SK-N-SH treated with all-trans-retinoic acid at 6 μM for 48 hours (cell line): ENCODE data around the gene EGR1.
A peak's percentile ranks its signal among the peaks of the same experiment; 100 is the strongest.

Experiments used
- ATAC-seq: fragments of 200-7000 bp; cut with Tn5 transposase; 3 replicates; pipeline ENCODE4 v1.9.1; 2020; ENCODE audit warnings: mild to moderate bottlenecking, moderate library complexity
- ARNTL ChIP-seq: fragments of 450-650 bp; formaldehyde crosslinking; IDR thresholded peaks from 2 replicates; pipeline ENCODE4 v1.5.0; 2020; ENCODE audit warnings: low read depth, mild to moderate bottlenecking, moderate library complexity, borderline replicate concordance
- BACH2 ChIP-seq: fragments of 250-450 bp; sonication (Bioruptor Pico); IDR thresholded peaks from 2 replicates; pipeline ENCODE4 v1.9.0; 2021; ENCODE audit warnings: mild to moderate bottlenecking, borderline replicate concordance
- CREB5 ChIP-seq: fragments of 250-450 bp; sonication (Bioruptor Pico); IDR thresholded peaks from 2 replicates; pipeline ENCODE4 v1.5.1; 2020; ENCODE audit warnings: low read depth, mild to moderate bottlenecking, moderate library complexity
- CSDC2 ChIP-seq: fragments of 250-450 bp; sonication (Bioruptor Pico); IDR thresholded peaks from 2 replicates; pipeline ENCODE4 v1.5.0; 2020; ENCODE audit warnings: mild to moderate bottlenecking, moderate library complexity
- CSRNP3 ChIP-seq: fragments of 250-450 bp; sonication (Bioruptor Pico); IDR thresholded peaks from 2 replicates; pipeline ENCODE4 v1.5.1; 2021; ENCODE audit warnings: mild to moderate bottlenecking, moderate library complexity
- ESRRG ChIP-seq: fragments of 250-450 bp; sonication (Bioruptor Pico); IDR thresholded peaks from 2 replicates; pipeline ENCODE4 v1.6.1; 2021; ENCODE audit warnings: mild to moderate bottlenecking
- GLIS3 ChIP-seq: fragments of 250-450 bp; sonication (Bioruptor Pico); IDR thresholded peaks from 2 replicates; pipeline ENCODE4 v1.5.0; 2020; ENCODE audit warnings: mild to moderate bottlenecking, moderate library complexity
- OSR1 ChIP-seq: fragments of 250-450 bp; sonication (Bioruptor Pico); IDR thresholded peaks from 2 replicates; pipeline ENCODE4 v1.8.0; 2022; ENCODE audit warnings: moderate library complexity, mild to moderate bottlenecking, inconsistent platforms
- PATZ1 ChIP-seq: fragments of 250-450 bp; sonication (Bioruptor Pico); IDR thresholded peaks from 2 replicates; pipeline ENCODE4 v1.8.0; 2020; ENCODE audit warnings: mild to moderate bottlenecking, moderate library complexity, borderline replicate concordance
- POU6F1 ChIP-seq: fragments of 250-450 bp; sonication (Bioruptor Pico); IDR thresholded peaks from 2 replicates; pipeline ENCODE4 v1.8.0; 2021; ENCODE audit warnings: low read depth, mild to moderate bottlenecking, moderate library complexity, borderline replicate concordance
- PPARA ChIP-seq: fragments of 250-450 bp; sonication (Bioruptor Pico); IDR thresholded peaks from 2 replicates; pipeline ENCODE4 v1.5.0; 2020; ENCODE audit warnings: mild to moderate bottlenecking, borderline replicate concordance
- RARB ChIP-seq: fragments of 250-450 bp; sonication (Bioruptor Pico); IDR thresholded peaks from 2 replicates; pipeline ENCODE4 v1.8.0; 2021; ENCODE audit warnings: mild to moderate bottlenecking, moderate library complexity
- SNAI2 ChIP-seq: fragments of 250-450 bp; sonication (Bioruptor Pico); IDR thresholded peaks from 2 replicates; pipeline ENCODE4 v1.5.0; 2020; ENCODE audit warnings: mild to moderate bottlenecking, moderate library complexity
- TCF4 ChIP-seq: fragments of 250-450 bp; sonication (Bioruptor Pico); IDR thresholded peaks from 2 replicates; pipeline ENCODE4 v1.8.0; 2021; ENCODE audit warnings: mild to moderate bottlenecking, moderate library complexity, borderline replicate concordance
- TOX ChIP-seq: fragments of 250-450 bp; sonication (Bioruptor Pico); IDR thresholded peaks from 2 replicates; pipeline ENCODE4 v1.8.0; 2021; ENCODE audit warnings: mild to moderate bottlenecking, moderate library complexity, borderline replicate concordance
- TSHZ2 ChIP-seq: fragments of 250-450 bp; sonication (Bioruptor Pico); IDR thresholded peaks from 2 replicates; pipeline ENCODE4 v1.5.0; 2020; ENCODE audit warnings: mild to moderate bottlenecking, moderate library complexity
- ZC3H10 ChIP-seq: fragments of 250-450 bp; sonication (Bioruptor Pico); IDR thresholded peaks from 2 replicates; pipeline ENCODE4 v1.5.1; 2021; ENCODE audit warnings: mild to moderate bottlenecking, moderate library complexity
- ZFP3 ChIP-seq: fragments of 250-450 bp; sonication (Bioruptor Pico); IDR thresholded peaks from 2 replicates; pipeline ENCODE4 v1.5.0; 2020; ENCODE audit warnings: mild to moderate bottlenecking, moderate library complexity
- ZFP30 ChIP-seq: fragments of 450-650 bp; formaldehyde crosslinking; IDR thresholded peaks from 2 replicates; pipeline ENCODE4 v1.5.0; 2022; ENCODE audit warnings: mild to moderate bottlenecking, moderate library complexity
- ZNF565 ChIP-seq: fragments of 450-650 bp; formaldehyde crosslinking; conservative IDR thresholded peaks from 2 replicates; pipeline ENCODE4 v1.5.0; 2020; ENCODE audit warnings: low read depth, mild to moderate bottlenecking, moderate library complexity
- ZNF70 ChIP-seq: fragments of 450-650 bp; formaldehyde crosslinking; IDR thresholded peaks from 2 replicates; pipeline ENCODE4 v1.5.0; 2020; ENCODE audit warnings: mild to moderate bottlenecking, moderate library complexity
- ZNF8 ChIP-seq: fragments of 450-650 bp; formaldehyde crosslinking; IDR thresholded peaks from 2 replicates; pipeline ENCODE4 v1.5.0; 2020; ENCODE audit warnings: mild to moderate bottlenecking, moderate library complexity

Gene EGR1

GRCh38 chr5:138470322-138471051 lies 5.2 kb downstream of the EGR1 start:
- ATAC-seq: peak; percentile 24

More at GRCh38 chr5:138470322-138471051, 5.2 kb downstream of the EGR1 start:
- TF ChIP-seq RARB (CRISPR knock-in tag): peak; percentile 98
- TF ChIP-seq ZC3H10 (CRISPR knock-in tag): peak; percentile 4
- TF ChIP-seq TOX (CRISPR knock-in tag): no peak
- TF ChIP-seq TCF4 (CRISPR knock-in tag): peak; percentile 7; the same call in 1 of the 2 replicates
- peak; percentile 82 for TF ChIP-seq SNAI2
- peak; percentile 98 for TF ChIP-seq CSRNP3 (CRISPR knock-in tag)
- TF ChIP-seq ZNF70 (CRISPR knock-in tag): peak; percentile 71
- TF ChIP-seq PATZ1: peak; percentile 94
- TF ChIP-seq ARNTL (CRISPR knock-in tag): peak; percentile 83; the same call in 1 of the 2 replicates
- TF ChIP-seq ZFP30 (CRISPR knock-in tag): no peak
- peak; percentile 49 for TF ChIP-seq CSDC2 (CRISPR knock-in tag)
- no peak for TF ChIP-seq BACH2
- TF ChIP-seq ZFP3 (CRISPR knock-in tag): peak; percentile 55; the same call in 1 of the 2 replicates
- no peak for TF ChIP-seq OSR1
- peak; percentile 95 for TF ChIP-seq GLIS3 (CRISPR knock-in tag)
- peak; percentile 5; the same call in 1 of the 2 replicates for TF ChIP-seq ZNF565 (CRISPR knock-in tag)
- TF ChIP-seq CREB5 (CRISPR knock-in tag): peak; percentile 95
- peak; percentile 72 for TF ChIP-seq TSHZ2 (CRISPR knock-in tag)
- TF ChIP-seq ZNF8 (CRISPR knock-in tag): no peak
- TF ChIP-seq PPARA (CRISPR knock-in tag): peak; percentile 67; the same call in 1 of the 2 replicates
- peak; percentile 95; the same call in 1 of the 2 replicates for TF ChIP-seq POU6F1
- peak; percentile 98 for TF ChIP-seq ESRRG (CRISPR knock-in tag)
